HPDE6-E6E7 (cell line): ENCODE results near the gene CUL4B.
"Not testable (repeated sequence)": the region's sequence is repeated elsewhere in the genome, so short reads cannot be mapped to it uniquely, and the experiment has no call there.

ENCODE experiments used
- DNase-seq: peaks from one replicate; pipeline ENCODE4 v3.0.0; 2011; ENCODE audit warnings: missing footprints; ENCODE audit errors: extremely low spot score

CUL4B gene

GRCh38 chrX:120560842-120561633 is at the start of gene CUL4B:
TSS of gene CUL4B (minus strand) at chrX:120560962. CDS start at chrX:120560638, 324 bp downstream.
- DNase-seq, result peak; percentile 54

- peak; percentile 4 for DNase-seq
Measured at GRCh38 chrX:120604361-120604782, 43.6 kb upstream of the CUL4B start.

GRCh38 chrX:120603707-120604360 is 43.1 kb upstream of the CUL4B start, which contains the start of gene MCTS1:
TSS of gene MCTS1 (plus strand) at chrX:120604101. CDS start at chrX:120604237, 136 bp downstream.
- peak; percentile 64 for DNase-seq

GRCh38 chrX:120585702-120586101 is 24.9 kb upstream of the CUL4B start:
- DNase-seq, result no peak

- DNase-seq, result no peak
Measured at GRCh38 chrX:120575379-120576114, 14.8 kb upstream of the CUL4B start.

- not testable (repeated sequence) for DNase-seq
Measured at GRCh38 chrX:120573806-120574205, 13.0 kb upstream of the CUL4B start.

GRCh38 chrX:120570011-120570600 is 9.3 kb upstream of the CUL4B start:
- DNase-seq, result no peak

GRCh38 chrX:120568609-120569008 is 7.8 kb upstream of the CUL4B start:
- no peak for DNase-seq

GRCh38 chrX:120568035-120568434 is 7.3 kb upstream of the CUL4B start:
- DNase-seq, result peak; percentile 22

GRCh38 chrX:120566817-120567216 is 6.1 kb upstream of the CUL4B start:
- no peak for DNase-seq

- no peak for DNase-seq
Measured at GRCh38 chrX:120564925-120565324, 4.2 kb upstream of the CUL4B start.

- DNase-seq, result no peak
Measured at GRCh38 chrX:120562569-120562926, 1.8 kb upstream of the CUL4B start.

- no peak for DNase-seq
Measured at GRCh38 chrX:120561634-120562568, 1.1 kb upstream of the CUL4B start.

- no peak for DNase-seq
Measured at GRCh38 chrX:120560405-120560841, 339 bp downstream of the CUL4B start.

- no peak for DNase-seq
Measured at GRCh38 chrX:120559804-120560203, 958 bp downstream of the CUL4B start.

GRCh38 chrX:120556251-120556650 is 4.5 kb downstream of the CUL4B start:
- no peak for DNase-seq

GRCh38 chrX:120549483-120550452 is 11.0 kb downstream of the CUL4B start:
- peak; percentile 58 for DNase-seq

- DNase-seq, result no peak
Measured at GRCh38 chrX:120536061-120536460, 24.7 kb downstream of the CUL4B start.

GRCh38 chrX:120534413-120535205 is 26.2 kb downstream of the CUL4B start:
- DNase-seq, result no peak
